Keratinocyte (primary cell): ENCODE measurements around the gene NOVA2. TPM values are rescaled to one million over a fixed set of nuclear protein-coding genes. Genes with fewer than 3 reads are reported as not detected.

Source experiments
- DNase-seq: peaks from one replicate; pipeline ENCODE4 v3.0.0-alpha.2; 2011; ENCODE audit warnings: low read depth, missing footprints, low spot score
- FAIRE-seq: peaks from 2 replicates; lab custom pipeline; 2011; peaks lifted over from hg19 to GRCh38; lab: Jason Lieb, UNC
- H2AFZ ChIP-seq: 2 replicates; pipeline ENCODE4 v1.6.0; 2012; ENCODE audit warnings: low read length, control low read depth, inconsistent platforms; ENCODE audit not compliant: control insufficient read depth
- H3K27ac ChIP-seq: 2 replicates; pipeline ENCODE4 v1.5.1; 2011; ENCODE audit warnings: low read length; ENCODE audit not compliant: control insufficient read depth, insufficient read depth
- H3K27me3 ChIP-seq: 3 replicates; pipeline ENCODE4 v1.6.0; 2011; ENCODE audit warnings: low read length; ENCODE audit not compliant: control insufficient read depth, insufficient read depth; ENCODE audit errors: extremely low read depth
- H3K36me3 ChIP-seq, 2 experiments: 2 replicates in 1 of 2; 3 replicates in 1 of 2; pipeline ENCODE4 v1.5.1; 2011; ENCODE audit warnings: low read length in 2 of 2, mild to moderate bottlenecking in 1 of 2; ENCODE audit not compliant: control insufficient read depth in 2 of 2, insufficient read depth in 2 of 2; ENCODE audit errors: extremely low read depth in 1 of 2
- H3K4me1 ChIP-seq: 3 replicates; pipeline ENCODE4 v1.5.1; 2011; ENCODE audit warnings: low read length; ENCODE audit not compliant: control insufficient read depth, insufficient read depth; ENCODE audit errors: extremely low read depth
- H3K4me2 ChIP-seq: 3 replicates; pipeline ENCODE4 v1.6.0; 2011; ENCODE audit warnings: low read depth, low read length; ENCODE audit not compliant: control insufficient read depth, insufficient read depth; ENCODE audit errors: extremely low read depth
- H3K4me3 ChIP-seq, 3 experiments: fragments of 200-600 bp in 1 of 3; sonication (generic) in 1 of 3; 2 replicates in 2 of 3; 3 replicates in 1 of 3; pipeline ENCODE4 v1.5.1; 2011 to 2016; ENCODE audit warnings: low read length in 3 of 3, mild to moderate bottlenecking in 3 of 3, control low read depth in 2 of 3, inconsistent platforms in 1 of 3, low read depth in 1 of 3, mixed read lengths in 1 of 3, mixed run types in 1 of 3, moderate library complexity in 1 of 3; ENCODE audit not compliant: control insufficient read depth in 2 of 3, insufficient read depth in 2 of 3; ENCODE audit errors: extremely low read depth in 1 of 3
- H3K79me2 ChIP-seq: 2 replicates; pipeline ENCODE4 v1.6.0; 2012; ENCODE audit warnings: low read length; ENCODE audit not compliant: control insufficient read depth, insufficient read depth
- H3K9ac ChIP-seq: 3 replicates; pipeline ENCODE4 v1.6.0; 2011; ENCODE audit warnings: low read length; ENCODE audit not compliant: control insufficient read depth, insufficient read depth; ENCODE audit errors: extremely low read depth
- H3K9me1 ChIP-seq: 3 replicates; pipeline ENCODE4 v1.6.0; 2011; ENCODE audit warnings: low read length; ENCODE audit not compliant: control insufficient read depth, insufficient read depth; ENCODE audit errors: extremely low read depth
- H3K9me3 ChIP-seq: 2 replicates; pipeline ENCODE4 v1.5.1; 2012; ENCODE audit warnings: low read depth, low read length; ENCODE audit not compliant: control insufficient read depth
- H4K20me1 ChIP-seq: 3 replicates; pipeline ENCODE4 v1.6.0; 2011; ENCODE audit warnings: low read length; ENCODE audit not compliant: control insufficient read depth, insufficient read depth; ENCODE audit errors: extremely low read depth
- CTCF ChIP-seq, 3 experiments: IDR thresholded peaks in 1 of 3; conservative IDR thresholded peaks in 1 of 3; optimal IDR thresholded peaks in 1 of 3; 2 replicates in 2 of 3; 3 replicates in 1 of 3; pipeline versions ENCODE3 to v1.5.1; 2011; ENCODE audit warnings: low read length in 3 of 3, mild to moderate bottlenecking in 3 of 3, moderate library complexity in 2 of 3, control low read depth in 1 of 3, inconsistent platforms in 1 of 3; ENCODE audit not compliant: insufficient read depth in 2 of 3; ENCODE audit errors: extremely low read depth in 1 of 3
- EZH2 ChIP-seq: IDR thresholded peaks from one replicate; pipeline ENCODE4 v1.6.1; 2012; ENCODE audit warnings: inconsistent platforms, mild to moderate bottlenecking, low read length, moderate library complexity
- dilution Hi-C: fragments of 300-500 bp; cut with MboI; formaldehyde crosslinking; loops from one replicate; pipeline ENCODE4 v1.7.0; 2020; ENCODE audit warnings: low sequenced_read_pairs; ENCODE audit not compliant: extremely low pct_ligation_motif_present
- polyA plus RNA-seq, 5 experiments: library from polyadenylated mRNA; depleted of rRNA in 3 of 5; stranded (reverse) in 3 of 5; stranded (forward) in 1 of 5; unstranded in 1 of 5; fragments of >200 nt; gene quantifications; 1 replicate in 1 of 5; 2 replicates in 3 of 5; 3 replicates in 1 of 5; pipeline versions ENCODE4 v1.2.1 to v1.2.3, GENCODE V29; 2011 to 2012; ENCODE audit warnings: missing spikeins in 2 of 5, low read depth in 1 of 5, low replicate concordance in 1 of 5

The NOVA2 gene
- polyA plus RNA-seq, 1 donor (not counting 4 experiments of a cell fraction or from before 2014, with no cell fraction given), result not detected

GRCh38 chr19:45955905-45956608 lies 17.6 kb downstream of the NOVA2 start:
- Histone ChIP-seq H3K27ac (no peak overlapping the region), H3K36me3 (no peaks in the 10 kb centered on the region), H4K20me1 (no peaks in the 10 kb centered on the region), H3K4me3 (no peak overlapping the region), H3K4me1 (peaks cover 28% of the 10 kb centered on the region), H3K9ac (no peak overlapping the region), H3K9me1 (no peaks in the 10 kb centered on the region), H3K79me2 (no peaks in the 10 kb centered on the region), H3K9me3 (no peaks in the 10 kb centered on the region), H2AFZ (no peak overlapping the region), H3K4me2 (peak overlapping the region; percentile 3), H3K27me3 (peaks cover 28% of the 10 kb centered on the region)
- no peak for FAIRE-seq
- DNase-seq, result no peak
- dilution Hi-C loops, result no loop called here
- TF ChIP-seq EZH2 (no peak), CTCF (optimal IDR thresholded peaks at IDR 0.05 in 1 of 3, IDR thresholded peaks at IDR 0.05 in 1 of 3, conservative IDR thresholded peaks at IDR 0.05 in 1 of 3; ENCODE audit: extremely low read depth in 1 of 3, insufficient read depth in 2 of 3, low read length in 3 of 3) (peak in 1 of 3 experiments; percentile 5)

DNA sequence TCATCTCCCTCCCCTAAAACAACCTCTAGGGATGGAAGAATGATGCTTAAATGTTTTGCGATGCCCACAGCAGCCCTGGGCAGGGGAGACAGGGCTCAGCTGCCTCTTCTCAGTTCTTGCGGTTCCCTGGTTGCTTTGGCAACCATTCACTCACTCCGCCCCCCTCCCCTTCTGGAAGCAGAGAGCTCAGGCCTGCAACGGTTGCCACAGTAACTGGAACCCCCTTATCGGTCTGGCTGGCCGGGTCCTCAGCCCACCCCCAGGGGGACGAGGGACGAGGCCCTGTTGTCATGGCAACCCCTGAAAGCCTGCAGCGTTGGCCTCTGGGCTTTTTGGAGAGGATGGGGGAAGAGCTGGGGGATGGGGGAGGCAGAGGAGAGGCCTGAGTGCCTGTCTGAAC lies 19.5 kb downstream of the NOVA2 start:
- dilution Hi-C loops, result no loop called here
- Histone ChIP-seq H3K9me1 (no peaks in the 10 kb centered on the region), H3K4me1 (peaks cover 28% of the 10 kb centered on the region), H3K4me3 (no peak overlapping the region), H3K4me2 (no peak overlapping the region), H3K79me2 (no peaks in the 10 kb centered on the region), H3K36me3 (no peaks in the 10 kb centered on the region), H3K9me3 (no peaks in the 10 kb centered on the region), H3K9ac (no peak overlapping the region), H3K27ac (no peak overlapping the region), H2AFZ (no peak overlapping the region), H3K27me3 (peaks cover 9% of the 10 kb centered on the region), H4K20me1 (no peaks in the 10 kb centered on the region)
- no peak for FAIRE-seq
- TF ChIP-seq CTCF (optimal IDR thresholded peaks at IDR 0.05 in 1 of 3, IDR thresholded peaks at IDR 0.05 in 1 of 3, conservative IDR thresholded peaks at IDR 0.05 in 1 of 3; ENCODE audit: extremely low read depth in 1 of 3, insufficient read depth in 2 of 3, low read length in 3 of 3) (no peak), EZH2 (no peak)
- DNase-seq, result no peak
